ENCODE results near the gene KLK7. TPM values are rescaled to one million over a fixed set of nuclear protein-coding genes. Genes with fewer than 3 reads are reported as not detected.

The KLK7 gene
- total and polyA plus RNA-seq, 10 of the 15 experiments (the other 5 are each of a cell fraction or from before 2014, with no cell fraction given), result not detected

- H3K4me1 ChIP-seq (ENCODE audit: control insufficient read depth, insufficient read depth, low read length), result no peaks in the 10 kb centered on the region
- no peak overlapping the region for H3K9ac ChIP-seq (ENCODE audit: control insufficient read depth, insufficient read depth, low read length)
- in situ Hi-C loops (cut with MboI), result no loop called here
- ChIA-PET RAD21 (ENCODE audit: unreplicated experiment) (no interaction called here), POLR2A (no interaction called here), SMC1A (ENCODE audit: uncharacterized antibody, unreplicated experiment) (no interaction called here), CTCF (no interaction called here)
- FAIRE-seq (no peak), ATAC-seq (no peak), DNase-seq (ENCODE audit: low read depth, low spot score) (no peak)
- BruUV-seq (replicated peaks), result no TSS peak
- H3K27ac ChIP-seq (ENCODE audit: control insufficient read depth, insufficient read depth), result no peak overlapping the region
- H3K4me3 ChIP-seq, result no peak overlapping the region
- H4K20me1 ChIP-seq (ENCODE audit: control insufficient read depth, insufficient read depth), result no peaks in the 10 kb centered on the region; the same call in 1 of the 2 replicates
- H2AFZ ChIP-seq (ENCODE audit: control insufficient read depth, low read depth, low read length), result no peak overlapping the region
- no peaks in the 10 kb centered on the region for H3K36me3 ChIP-seq (ENCODE audit: control insufficient read depth in 2 of 2, insufficient read depth in 2 of 2, low read length in 1 of 2)
- TF ChIP-seq EED (IDR thresholded peaks at IDR 0.05; ENCODE audit: low read depth), result no peak
- no peak for TF ChIP-seq RB1 (IDR thresholded peaks at IDR 0.05; ENCODE audit: borderline replicate concordance)
- TF ChIP-seq NR2C1 (IDR thresholded peaks at IDR 0.05), result no peak
- TF ChIP-seq POLR2AphosphoS5 (IDR thresholded peaks at IDR 0.05; ENCODE audit: low read length), result no peak
- no peak for TF ChIP-seq ZNF592 (IDR thresholded peaks at IDR 0.05)
- no peak for TF ChIP-seq TBL1XR1 (IDR thresholded peaks at IDR 0.05; ENCODE audit: low read depth, low read length)
- TF ChIP-seq NFXL1 (IDR thresholded peaks at IDR 0.05; ENCODE audit: borderline replicate concordance), result no peak
- no peak for TF ChIP-seq RELA (IDR thresholded peaks at IDR 0.05; ENCODE audit: borderline replicate concordance, partially characterized antibody)
- no peak for TF ChIP-seq SUPT20H (IDR thresholded peaks at IDR 0.05; ENCODE audit: borderline replicate concordance, control insufficient read depth, low read depth, low read length)
- no peak for TF ChIP-seq ETV6 (conservative IDR thresholded peaks at IDR 0.05 in 1 of 2, IDR thresholded peaks at IDR 0.05 in 1 of 2; ENCODE audit: borderline replicate concordance in 1 of 2, low read depth in 1 of 2)
- TF ChIP-seq PKNOX1 (IDR thresholded peaks at IDR 0.05), result no peak
- no peaks in the 10 kb centered on the region for H3K79me2 ChIP-seq (ENCODE audit: control insufficient read depth, insufficient read depth, low read length)
- no peaks in the 10 kb centered on the region for H3K9me3 ChIP-seq (replicated peaks; ENCODE audit: control insufficient read depth, insufficient read depth, low read length)
- H3K4me2 ChIP-seq (ENCODE audit: control insufficient read depth, insufficient read depth), result no peak overlapping the region
- intact Hi-C loops (cut with micrococcal nuclease; ENCODE audit: unreplicated experiment), result no loop called here
- WGBS (ENCODE audit: insufficient coverage, insufficient replicate concordance, low lambda C conversion rate, missing lambda C conversion rate), result 28% methylated on average over 4 of the region's 4 CpGs
- H3K27me3 ChIP-seq (replicated peaks in 1 of 2; ENCODE audit: control insufficient read depth in 2 of 2, insufficient read depth in 2 of 2, low read length in 1 of 2), result no peaks in the 10 kb centered on the region
Measured at GRCh38 chr19:50982186-50982585, 1.5 kb downstream of the KLK7 start.
